ENCODE measurements around the gene NLRC3.
"Not testable (repeated sequence)": the region's sequence is repeated elsewhere in the genome, so short reads cannot be mapped to it uniquely, and the experiment has no call there.

NLRC3 gene

GRCh38 chr16:3577302-3577752 lies at the start of gene NLRC3:
NLRC3 (minus strand) TSS chr16:3577403; CDS start chr16:3565036, 12,367 bp downstream.
- peak; percentile 31 for DNase-seq

GRCh38 chr16:3625911-3626732 lies 48.9 kb upstream of the NLRC3 start:
- DNase-seq = no peak

GRCh38 chr16:3625331-3625730 lies 48.1 kb upstream of the NLRC3 start:
- no peak for DNase-seq

GRCh38 chr16:3623642-3624041 lies 46.4 kb upstream of the NLRC3 start:
- DNase-seq = no peak

- DNase-seq = no peak
Measured at GRCh38 chr16:3618769-3619141, 41.6 kb upstream of the NLRC3 start.

- DNase-seq = no peak
Measured at GRCh38 chr16:3612510-3613466, 35.6 kb upstream of the NLRC3 start.

GRCh38 chr16:3611146-3611975 lies 34.2 kb upstream of the NLRC3 start, which contains the start of gene SLX4:
SLX4 (minus strand) TSS chr16:3611606; CDS start chr16:3608964, 2,642 bp downstream.
- DNase-seq = peak; percentile 90

GRCh38 chr16:3610698-3611145 lies 33.5 kb upstream of the NLRC3 start:
- no peak for DNase-seq

- no peak for DNase-seq
Measured at GRCh38 chr16:3609895-3610697, 32.9 kb upstream of the NLRC3 start.

- not testable (repeated sequence) for DNase-seq
Measured at GRCh38 chr16:3608976-3609375, 31.8 kb upstream of the NLRC3 start.

GRCh38 chr16:3608069-3608468 lies 30.9 kb upstream of the NLRC3 start:
- no peak for DNase-seq

GRCh38 chr16:3607634-3608033 lies 30.4 kb upstream of the NLRC3 start:
- no peak for DNase-seq

- no peak for DNase-seq
Measured at GRCh38 chr16:3607161-3607560, 30.0 kb upstream of the NLRC3 start.

GRCh38 chr16:3606441-3606840 lies 29.2 kb upstream of the NLRC3 start:
- DNase-seq = no peak

- DNase-seq = no peak
Measured at GRCh38 chr16:3602320-3602653, 25.1 kb upstream of the NLRC3 start.

- DNase-seq = no peak
Measured at GRCh38 chr16:3601614-3602319, 24.6 kb upstream of the NLRC3 start.

GRCh38 chr16:3599922-3600321 lies 22.7 kb upstream of the NLRC3 start:
- no peak for DNase-seq

GRCh38 chr16:3599121-3599520 lies 21.9 kb upstream of the NLRC3 start:
- DNase-seq = no peak

GRCh38 chr16:3598236-3598635 lies 21.0 kb upstream of the NLRC3 start:
- DNase-seq = no peak

GRCh38 chr16:3597676-3598075 lies 20.5 kb upstream of the NLRC3 start:
- DNase-seq = no peak

GRCh38 chr16:3597226-3597625 lies 20.0 kb upstream of the NLRC3 start:
- DNase-seq = no peak

Data from stimulated activated CD4-positive, alpha-beta T cell treated with anti-CD3 and anti-CD28 coated beads, Interleukin-1b, Interleukin-23, amount 100 ng/mL, for 48 hours (primary cell).